Stimulated activated naive CD8-positive, alpha-beta T cell treated with anti-CD3 and anti-CD28 coated beads, Interleukin-15, Interleukin-2, amounts not matched to agents 100 ng/mL and 50 ng/mL, for 24 hours (primary cell): ENCODE measurements around the gene CAMKMT.

Experiments used
- H3K27ac Mint-ChIP-seq: one replicate; pipeline ENCODE4 v1.8.0; 2021; ENCODE audit warnings: mild to moderate bottlenecking, mixed read lengths
- H3K27me3 Mint-ChIP-seq: one replicate; pipeline ENCODE4 v1.8.0; 2021; ENCODE audit warnings: mixed read lengths
- H3K36me3 Mint-ChIP-seq: one replicate; pipeline ENCODE4 v1.8.0; 2021; ENCODE audit warnings: low read depth, mixed read lengths
- H3K4me1 Mint-ChIP-seq: one replicate; pipeline ENCODE4 v1.8.0; 2021; ENCODE audit warnings: low read depth, mixed read lengths
- H3K4me3 Mint-ChIP-seq: one replicate; pipeline ENCODE4 v1.8.0; 2021; ENCODE audit warnings: mild to moderate bottlenecking, mixed read lengths
- H3K9me3 Mint-ChIP-seq: one replicate; pipeline ENCODE4 v1.8.0; 2021; ENCODE audit warnings: mixed read lengths

Gene CAMKMT

GRCh38 chr2:44448860-44449527, 87.2 kb downstream of the CAMKMT start:
- peaks cover 27% of the 10 kb centered on the region for H3K36me3 Mint-ChIP-seq
- H3K4me3 Mint-ChIP-seq, result no peak overlapping the region
- no peaks in the 10 kb centered on the region for H3K9me3 Mint-ChIP-seq
- H3K27me3 Mint-ChIP-seq, result no peaks in the 10 kb centered on the region
- H3K4me1 Mint-ChIP-seq, result no peaks in the 10 kb centered on the region
- H3K27ac Mint-ChIP-seq, result no peak overlapping the region

DNA sequence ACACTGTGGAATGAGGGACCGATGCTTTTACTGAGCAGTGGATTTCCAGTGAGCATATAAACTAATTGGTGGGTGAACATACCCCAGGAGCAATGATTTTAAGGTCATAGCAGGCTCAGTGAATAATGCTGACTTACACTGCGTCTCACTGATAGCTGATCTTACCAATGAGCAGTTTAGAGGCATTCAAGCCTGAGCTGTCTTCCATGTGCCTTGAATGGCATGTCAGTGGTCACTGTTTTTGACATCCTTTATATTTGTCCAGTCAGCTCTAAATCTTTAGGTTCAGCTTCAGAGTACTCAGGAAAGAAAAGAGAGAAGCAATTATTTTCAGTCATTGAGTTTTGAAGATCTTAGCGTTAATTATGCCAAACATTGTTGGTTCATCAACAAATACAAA, 88.3 kb downstream of the CAMKMT start:
- Mint-ChIP-seq H3K4me3 (no peak overlapping the region), H3K27me3 (no peaks in the 10 kb centered on the region), H3K27ac (no peak overlapping the region), H3K4me1 (no peaks in the 10 kb centered on the region), H3K36me3 (peaks cover 17% of the 10 kb centered on the region), H3K9me3 (no peaks in the 10 kb centered on the region)

DNA sequence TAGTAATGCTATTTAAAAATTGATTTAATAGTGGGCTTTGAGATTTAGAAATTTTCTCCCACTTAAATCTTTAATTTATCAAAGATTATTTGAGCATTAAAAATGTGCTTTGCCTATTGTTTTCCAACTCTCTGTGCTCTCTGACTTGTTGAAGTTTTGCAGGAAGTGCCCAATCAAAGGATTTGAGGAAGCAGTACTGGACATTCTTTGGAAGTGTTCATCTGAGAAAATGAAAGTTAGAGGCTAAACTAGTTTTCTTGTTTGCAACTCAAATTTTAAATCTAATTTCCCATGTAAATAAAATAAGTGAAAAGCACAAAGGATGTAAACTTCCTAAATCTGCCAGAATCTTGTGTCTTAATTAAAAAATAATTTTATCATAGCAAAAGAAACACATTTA, 89.1 kb downstream of the CAMKMT start:
- Mint-ChIP-seq H3K4me1 (no peaks in the 10 kb centered on the region), H3K27ac (no peak overlapping the region), H3K27me3 (no peaks in the 10 kb centered on the region), H3K4me3 (no peak overlapping the region), H3K9me3 (no peaks in the 10 kb centered on the region), H3K36me3 (peaks cover 10% of the 10 kb centered on the region)

DNA sequence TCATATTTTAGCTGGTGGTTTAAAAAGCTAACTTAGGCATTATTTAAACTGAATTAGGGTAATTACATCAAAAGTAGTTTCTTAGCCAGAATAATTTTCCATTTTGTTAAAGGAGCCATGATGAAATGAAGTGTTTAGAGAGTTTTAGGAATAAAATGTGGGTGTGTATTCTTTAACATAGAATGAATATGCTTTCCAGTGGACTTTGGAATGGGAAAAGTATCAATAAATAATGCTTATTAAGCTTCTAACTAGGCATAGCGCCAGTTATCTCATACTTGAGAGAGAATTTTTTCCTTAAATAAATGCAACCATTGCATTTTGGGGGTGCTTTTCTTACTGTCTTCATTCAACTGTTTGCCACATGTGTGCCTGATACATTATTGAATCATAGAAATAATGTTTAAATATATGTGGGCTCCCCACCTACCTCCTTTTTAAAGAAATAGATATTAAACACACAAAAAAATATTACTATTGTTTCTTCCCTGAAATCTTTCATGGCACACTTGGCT, 90.4 kb downstream of the CAMKMT start:
- peaks cover 3% of the 10 kb centered on the region for H3K36me3 Mint-ChIP-seq
- H3K9me3 Mint-ChIP-seq, result no peaks in the 10 kb centered on the region
- H3K27ac Mint-ChIP-seq, result no peak overlapping the region
- H3K4me1 Mint-ChIP-seq, result no peaks in the 10 kb centered on the region
- no peak overlapping the region for H3K4me3 Mint-ChIP-seq
- H3K27me3 Mint-ChIP-seq, result no peaks in the 10 kb centered on the region

DNA sequence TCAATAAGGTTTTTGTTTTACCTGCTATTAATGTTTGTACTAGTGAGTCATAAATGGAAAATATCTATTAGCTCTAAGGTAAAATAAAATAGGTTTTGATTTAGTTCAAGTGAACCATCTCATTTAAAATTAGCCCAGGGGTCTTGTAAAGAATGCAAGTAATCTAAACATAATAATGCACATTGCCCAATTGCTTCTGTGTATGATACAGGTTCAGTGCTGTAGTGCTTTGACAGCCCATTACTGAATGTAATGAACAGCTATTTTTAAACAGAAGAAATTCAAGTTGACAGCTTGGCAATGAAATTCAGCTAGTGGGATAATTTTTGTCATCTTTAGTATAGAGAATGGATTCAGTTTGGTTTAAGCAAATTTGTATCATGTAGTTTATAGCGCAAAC, 91.5 kb downstream of the CAMKMT start:
- Mint-ChIP-seq H3K9me3 (no peaks in the 10 kb centered on the region), H3K36me3 (no peaks in the 10 kb centered on the region), H3K27me3 (no peaks in the 10 kb centered on the region), H3K4me3 (no peak overlapping the region), H3K27ac (no peak overlapping the region), H3K4me1 (no peaks in the 10 kb centered on the region)

- peaks cover 7% of the 10 kb centered on the region for H3K36me3 Mint-ChIP-seq
- H3K4me1 Mint-ChIP-seq, result no peaks in the 10 kb centered on the region
- H3K27ac Mint-ChIP-seq, result no peak overlapping the region
- H3K9me3 Mint-ChIP-seq, result no peaks in the 10 kb centered on the region
- H3K27me3 Mint-ChIP-seq, result no peaks in the 10 kb centered on the region
- H3K4me3 Mint-ChIP-seq, result no peak overlapping the region
These were observed 94.1 kb downstream of the CAMKMT start for GRCh38 chr2:44455877-44456276.

- H3K27me3 Mint-ChIP-seq, result no peaks in the 10 kb centered on the region
- H3K9me3 Mint-ChIP-seq, result no peaks in the 10 kb centered on the region
- H3K27ac Mint-ChIP-seq, result no peak overlapping the region
- no peaks in the 10 kb centered on the region for H3K4me1 Mint-ChIP-seq
- no peak overlapping the region for H3K4me3 Mint-ChIP-seq
- H3K36me3 Mint-ChIP-seq, result peaks cover 7% of the 10 kb centered on the region
These were observed 95.2 kb downstream of the CAMKMT start for GRCh38 chr2:44456946-44457345.

- no peaks in the 10 kb centered on the region for H3K4me1 Mint-ChIP-seq
- peaks cover 20% of the 10 kb centered on the region for H3K9me3 Mint-ChIP-seq
- H3K27ac Mint-ChIP-seq, result no peak overlapping the region
- peaks cover 23% of the 10 kb centered on the region for H3K36me3 Mint-ChIP-seq
- no peaks in the 10 kb centered on the region for H3K27me3 Mint-ChIP-seq
- no peak overlapping the region for H3K4me3 Mint-ChIP-seq
These were observed 98.0 kb downstream of the CAMKMT start for GRCh38 chr2:44459739-44460138.

DNA sequence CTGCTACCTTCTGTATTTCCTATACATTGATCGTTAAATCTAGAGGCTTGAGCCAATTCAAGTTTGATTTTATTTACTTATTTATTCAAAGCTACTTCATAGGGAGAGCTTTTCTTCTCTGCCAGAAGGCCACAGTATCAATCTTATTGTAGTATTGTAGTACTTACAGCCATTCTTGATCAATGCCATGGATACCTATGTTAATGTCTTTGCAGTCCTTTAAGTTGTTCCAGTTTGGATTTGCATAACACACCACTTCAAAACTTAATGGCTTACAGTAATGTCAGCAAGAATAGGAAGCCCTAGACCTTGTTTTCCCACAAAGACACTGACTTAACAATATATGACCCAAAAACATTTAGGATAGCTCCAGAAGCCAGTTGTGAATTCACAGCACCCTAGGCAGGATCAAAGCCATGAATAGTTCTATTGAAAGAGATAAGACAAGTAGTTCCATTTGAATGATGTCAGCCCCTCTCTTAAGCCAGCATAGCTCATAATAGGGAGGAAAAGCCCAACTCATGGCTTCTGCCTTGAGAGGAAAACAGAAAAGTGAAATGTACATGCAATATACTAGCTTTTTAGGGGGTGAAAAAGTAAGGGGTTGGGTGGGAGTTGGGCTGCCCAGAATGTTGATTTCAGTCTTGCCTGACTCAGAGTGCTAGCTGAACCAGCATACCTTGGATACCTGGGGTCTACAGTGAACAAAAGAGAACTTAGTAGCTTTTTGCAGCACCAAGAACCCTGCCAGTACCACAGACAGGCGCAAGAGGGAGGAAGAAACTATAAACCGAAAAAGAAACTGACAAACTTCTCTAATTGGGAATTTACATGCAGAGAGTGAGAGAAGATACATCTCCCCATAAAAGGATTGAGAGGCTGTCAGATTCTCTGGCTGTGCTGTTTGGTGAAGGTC, 101.4 kb downstream of the CAMKMT start:
- Mint-ChIP-seq H3K4me1 (no peaks in the 10 kb centered on the region), H3K27me3 (no peaks in the 10 kb centered on the region), H3K27ac (no peak overlapping the region), H3K9me3 (peaks cover 24% of the 10 kb centered on the region), H3K36me3 (peaks cover 23% of the 10 kb centered on the region), H3K4me3 (no peak overlapping the region)

DNA sequence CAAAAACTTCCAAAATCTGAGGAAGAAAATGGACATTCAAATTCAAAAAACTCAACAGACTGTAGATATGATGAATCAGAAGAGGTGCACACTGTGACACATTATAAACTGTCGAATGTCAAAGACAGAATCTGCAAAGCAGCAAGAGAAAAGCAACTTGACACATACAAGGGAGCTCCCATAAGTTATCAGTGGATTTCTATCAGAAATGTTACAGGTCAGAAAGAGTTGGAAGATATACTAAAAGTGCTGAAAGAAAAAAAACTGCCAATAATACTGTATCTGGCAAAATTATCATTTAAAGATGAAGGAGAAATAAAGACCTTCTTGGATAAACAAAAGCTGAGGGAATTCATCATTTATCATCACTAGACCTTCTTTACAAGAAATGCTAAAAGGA, 102.7 kb downstream of the CAMKMT start:
- Mint-ChIP-seq H3K9me3 (peaks cover 24% of the 10 kb centered on the region), H3K4me1 (no peaks in the 10 kb centered on the region), H3K27ac (no peak overlapping the region), H3K27me3 (no peaks in the 10 kb centered on the region), H3K36me3 (peaks cover 23% of the 10 kb centered on the region), H3K4me3 (no peak overlapping the region)

DNA sequence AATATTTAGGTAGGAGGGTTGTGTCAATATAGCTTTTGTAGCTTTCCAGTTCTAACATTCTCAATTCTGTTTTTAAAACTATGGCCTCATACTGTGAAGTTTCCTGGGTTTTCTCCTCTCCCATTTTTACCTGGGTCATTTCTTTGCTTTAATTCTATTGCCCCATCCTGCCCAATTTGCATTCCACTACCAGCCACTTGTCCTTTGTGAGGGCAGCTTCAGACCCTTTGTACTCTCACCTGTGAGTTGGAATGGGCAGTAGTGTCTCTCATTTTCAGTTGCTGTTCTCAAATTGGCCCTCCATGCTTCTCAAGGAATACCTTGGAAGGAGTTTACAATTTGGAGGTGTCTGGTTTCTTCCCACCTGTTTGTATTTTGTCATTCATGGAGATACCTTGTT, 108.4 kb downstream of the CAMKMT start:
- H3K4me1 Mint-ChIP-seq, result no peaks in the 10 kb centered on the region
- H3K27me3 Mint-ChIP-seq, result no peaks in the 10 kb centered on the region
- no peak overlapping the region for H3K27ac Mint-ChIP-seq
- no peaks in the 10 kb centered on the region for H3K36me3 Mint-ChIP-seq
- H3K9me3 Mint-ChIP-seq, result peaks cover 4% of the 10 kb centered on the region
- no peak overlapping the region for H3K4me3 Mint-ChIP-seq

- H3K4me3 Mint-ChIP-seq, result no peak overlapping the region
- H3K36me3 Mint-ChIP-seq, result no peaks in the 10 kb centered on the region
- H3K9me3 Mint-ChIP-seq, result no peaks in the 10 kb centered on the region
- no peaks in the 10 kb centered on the region for H3K27me3 Mint-ChIP-seq
- H3K27ac Mint-ChIP-seq, result no peak overlapping the region
- H3K4me1 Mint-ChIP-seq, result peaks cover 6% of the 10 kb centered on the region
These were observed 116.1 kb downstream of the CAMKMT start for GRCh38 chr2:44477657-44478414.

- H3K27me3 Mint-ChIP-seq, result no peaks in the 10 kb centered on the region
- no peaks in the 10 kb centered on the region for H3K9me3 Mint-ChIP-seq
- H3K27ac Mint-ChIP-seq, result no peak overlapping the region
- H3K4me1 Mint-ChIP-seq, result peaks cover 6% of the 10 kb centered on the region
- H3K4me3 Mint-ChIP-seq, result no peak overlapping the region
- H3K36me3 Mint-ChIP-seq, result no peaks in the 10 kb centered on the region
These were observed 117.6 kb downstream of the CAMKMT start for GRCh38 chr2:44479127-44479887.

DNA sequence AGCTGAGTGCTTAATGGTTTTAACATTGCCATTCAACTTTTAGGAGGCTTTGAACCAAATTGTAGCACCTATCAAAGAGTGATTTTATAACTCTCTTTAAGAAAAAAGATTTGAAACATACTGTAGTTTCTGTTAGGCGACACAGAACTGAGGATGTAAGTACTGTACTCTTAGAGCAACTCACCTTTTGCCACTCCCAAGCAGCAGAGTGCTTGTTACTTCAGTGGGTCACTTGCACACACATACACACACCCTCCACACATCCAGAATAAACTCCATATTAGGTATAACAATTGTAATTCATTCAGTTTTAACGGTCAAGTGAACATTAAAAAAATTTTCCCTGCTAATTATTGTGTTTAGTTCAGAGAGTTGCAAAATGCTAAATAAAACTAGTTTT, 118.3 kb downstream of the CAMKMT start:
- H3K9me3 Mint-ChIP-seq, result no peaks in the 10 kb centered on the region
- H3K4me1 Mint-ChIP-seq, result peaks cover 6% of the 10 kb centered on the region
- no peak overlapping the region for H3K27ac Mint-ChIP-seq
- H3K36me3 Mint-ChIP-seq, result no peaks in the 10 kb centered on the region
- H3K27me3 Mint-ChIP-seq, result no peaks in the 10 kb centered on the region
- no peak overlapping the region for H3K4me3 Mint-ChIP-seq
